Heart left ventricle (tissue), 13 donors: ENCODE data around the gene SLC1A6.

Experiments
- POLR2A ChIP-seq, 2 donors: fragments of 450-650 bp; IDR thresholded peaks; one replicate each; pipeline ENCODE4 v1.6.1; 2017; ENCODE audit warnings: antibody characterized with exemption in 2 of 2, mild to moderate bottlenecking in 2 of 2, moderate library complexity in 2 of 2
- TF ChIP-seq, protein P1 (sequence below), 12 donors: fragments of 200-600 bp; sonication (generic) in 4 of 12; IDR thresholded peaks; one replicate each; pipeline versions ENCODE4 v1.5.0 to v1.8.0; 2018 to 2022; ENCODE audit warnings: antibody characterized with exemption in 12 of 12, mild to moderate bottlenecking in 5 of 12
- donor health status: ischemic (EF 13 %, LVEDD 7.1; RV severe dilation, severe dysfunction).
- donor health status: DM: no; HTN: yes; CAD: no.
- donor health status: DM: no; HTN: no; CAD: no.
- donor health status: ischemic (EF 25% LVEDD 6.9; RV normal size, moderate dysfunction).
- donor health status: ischemic (EF 25% LVEDD 5.7; RV mildly dilated, moderate dysfunction).
- donor health status: ischemic (EF 35%, LVEDD 5.7; RV mildly dilated, moderate dysfunction).
- donor health status: nonischemic (EF 11% LVEDD 7.7; RV severe dilation, severe dysfunction).
- donor health status: DM: yes; HTN: yes; CAD: no.
- donor health status: PGD.
- donor health status: ischemic (EF 29% LVEDD 5.4; RV normal size, mild dysfunction).
- donor health status: nonischemic (EF 23%, LVEDD 6.1; RV moderate dilation, normal function).

DNA sequence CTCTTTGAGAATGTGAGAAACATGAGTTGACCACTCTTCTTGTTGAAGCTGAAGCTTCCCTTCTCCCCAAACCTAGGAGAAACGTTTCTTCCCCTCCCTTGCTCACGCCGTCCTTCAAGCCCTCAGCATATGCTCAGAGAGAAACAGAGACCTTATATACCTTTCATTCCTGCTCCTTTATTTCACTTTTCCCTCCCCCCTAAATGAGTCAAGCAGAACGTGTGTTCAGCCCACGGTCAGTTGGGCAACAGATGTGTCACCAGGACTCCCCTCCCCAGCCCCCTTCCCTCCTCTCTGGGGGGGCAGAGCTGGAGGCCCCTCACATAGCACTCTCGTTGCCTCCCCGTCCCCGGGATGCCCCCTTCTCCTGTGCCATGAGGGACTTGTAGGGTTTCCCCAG lies 29.8 kb downstream of the SLC1A6 start:
- TF ChIP-seq, protein P1, sequence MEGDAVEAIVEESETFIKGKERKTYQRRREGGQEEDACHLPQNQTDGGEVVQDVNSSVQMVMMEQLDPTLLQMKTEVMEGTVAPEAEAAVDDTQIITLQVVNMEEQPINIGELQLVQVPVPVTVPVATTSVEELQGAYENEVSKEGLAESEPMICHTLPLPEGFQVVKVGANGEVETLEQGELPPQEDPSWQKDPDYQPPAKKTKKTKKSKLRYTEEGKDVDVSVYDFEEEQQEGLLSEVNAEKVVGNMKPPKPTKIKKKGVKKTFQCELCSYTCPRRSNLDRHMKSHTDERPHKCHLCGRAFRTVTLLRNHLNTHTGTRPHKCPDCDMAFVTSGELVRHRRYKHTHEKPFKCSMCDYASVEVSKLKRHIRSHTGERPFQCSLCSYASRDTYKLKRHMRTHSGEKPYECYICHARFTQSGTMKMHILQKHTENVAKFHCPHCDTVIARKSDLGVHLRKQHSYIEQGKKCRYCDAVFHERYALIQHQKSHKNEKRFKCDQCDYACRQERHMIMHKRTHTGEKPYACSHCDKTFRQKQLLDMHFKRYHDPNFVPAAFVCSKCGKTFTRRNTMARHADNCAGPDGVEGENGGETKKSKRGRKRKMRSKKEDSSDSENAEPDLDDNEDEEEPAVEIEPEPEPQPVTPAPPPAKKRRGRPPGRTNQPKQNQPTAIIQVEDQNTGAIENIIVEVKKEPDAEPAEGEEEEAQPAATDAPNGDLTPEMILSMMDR (IDR thresholded peaks at IDR 0.05), result no peak
- no peak for TF ChIP-seq POLR2A (IDR thresholded peaks at IDR 0.05)
